ENCODE results near the gene NUFIP1. TPM values are rescaled to one million over a fixed set of nuclear protein-coding genes. Genes with fewer than 3 reads are reported as not detected.

NUFIP1 gene
- total RNA-seq, 1 experiment from 2014 or later, result 12.2 TPM

- ATAC-seq, result no peak
- ChIA-PET RAD21 (ENCODE audit: low non-redundant PET in 1 of 2, low total read pairs in 2 of 2, uncharacterized antibody in 2 of 2, unreplicated experiment in 2 of 2) (no interaction called here), CTCF (no interaction called here), POLR2A (no interaction called here)
- no peaks in the 10 kb centered on the region for H3K4me1 ChIP-seq (ENCODE audit: control insufficient read depth in 1 of 2, insufficient read depth in 2 of 2, low read length in 2 of 2)
- no peak overlapping the region for H3K4me2 ChIP-seq (ENCODE audit: low read length)
- H3K27ac ChIP-seq (ENCODE audit: low read depth, low read length), result no peak overlapping the region
- DNase-seq (ENCODE audit: low read depth, low spot score), result no peak
- no peak overlapping the region for H3K4me3 ChIP-seq (replicated peaks in 1 of 2; ENCODE audit: low read depth in 1 of 2, low read length in 2 of 2)
- no peaks in the 10 kb centered on the region for H4K20me1 ChIP-seq (ENCODE audit: insufficient read depth)
- peaks cover 7 to 10% of the 10 kb centered on the region in 2 experiments; a peak in 3 of 4 replicates for H3K36me3 ChIP-seq (ENCODE audit: control insufficient read depth in 1 of 2, insufficient read depth in 2 of 2, low read length in 2 of 2)
- H3K9me3 ChIP-seq (ENCODE audit: control insufficient read depth in 1 of 2, insufficient read depth in 1 of 2, low read depth in 1 of 2, low read length in 2 of 2), result no peaks in the 10 kb centered on the region
- no peaks in the 10 kb centered on the region for H3K79me2 ChIP-seq (ENCODE audit: insufficient read depth, low read length)
- no peak overlapping the region for H2AFZ ChIP-seq (ENCODE audit: low read depth, low read length, poor library complexity, severe bottlenecking)
- H3K9ac ChIP-seq (ENCODE audit: low read length), result no peak overlapping the region
- intact Hi-C loops (cut with micrococcal nuclease), result no loop called here
- no peak for TF ChIP-seq REST (IDR thresholded peaks at IDR 0.05; ENCODE audit: low read depth)
- no peak for TF ChIP-seq EZH2 (IDR thresholded peaks at IDR 0.05)
- no peak for TF ChIP-seq POLR2AphosphoS5 (IDR thresholded peaks at IDR 0.05; ENCODE audit: low read depth, low read length)
- TF ChIP-seq EZH2phosphoT487 (IDR thresholded peaks at IDR 0.05; ENCODE audit: borderline replicate concordance), result no peak
- TF ChIP-seq CTCF (IDR thresholded peaks at IDR 0.05 in 2 of 3, conservative IDR thresholded peaks at IDR 0.05 in 1 of 3; ENCODE audit: borderline replicate concordance in 1 of 3, insufficient read depth in 1 of 3, low read depth in 2 of 3, low read length in 2 of 3), result no peak
- no peak for TF ChIP-seq RAD21 (IDR thresholded peaks at IDR 0.05; ENCODE audit: low read depth)
- TF ChIP-seq ZBTB33 (IDR thresholded peaks at IDR 0.05; ENCODE audit: extremely low read depth, insufficient replicate concordance, low read length), result no peak
- no peak for TF ChIP-seq ELF1 (IDR thresholded peaks at IDR 0.05; ENCODE audit: borderline replicate concordance, low read depth)
- TF ChIP-seq EGR1 (IDR thresholded peaks at IDR 0.05; ENCODE audit: low read depth), result no peak
- TF ChIP-seq POLR2A (IDR thresholded peaks at IDR 0.05; ENCODE audit: borderline replicate concordance, extremely low read depth, insufficient read depth, insufficient read length), result no peak
- no peak for TF ChIP-seq CBX3 (IDR thresholded peaks at IDR 0.05; ENCODE audit: low read depth)
- TF ChIP-seq SIN3A (IDR thresholded peaks at IDR 0.05; ENCODE audit: low read depth), result no peak
- TF ChIP-seq CEBPB (IDR thresholded peaks at IDR 0.05; ENCODE audit: low read depth), result no peak
- TF ChIP-seq MAX (IDR thresholded peaks at IDR 0.05), result no peak
- TF ChIP-seq YY1 (IDR thresholded peaks at IDR 0.05; ENCODE audit: extremely low read depth, insufficient replicate concordance, low read depth, low read length), result no peak
- BruUV-seq (replicated peaks), result no TSS peak
- no peaks in the 10 kb centered on the region for H3K9me2 ChIP-seq (ENCODE audit: insufficient read depth)
- H3K27me3 ChIP-seq (ENCODE audit: insufficient read depth, low read length), result no peaks in the 10 kb centered on the region
Measured at GRCh38 chr13:45015300-45015699, 26.0 kb upstream of the NUFIP1 start.

All from HCT116 (cell line).